D721Med (cell line): Measurements from ENCODE around the gene GIMAP5.

Experiments
- DNase-seq: peaks from one replicate; pipeline ENCODE4 v3.0.0; 2011; ENCODE audit warnings: low spot score; ENCODE audit not compliant: insufficient read length
- FAIRE-seq: peaks from 2 replicates; lab custom pipeline; 2011; peaks lifted over from hg19 to GRCh38; lab: Jason Lieb, UNC
- TF ChIP-seq, protein P1 (sequence below): IDR thresholded peaks from 2 replicates; pipeline ENCODE4 v1.5.1; 2012; ENCODE audit warnings: mild to moderate bottlenecking, control low read depth; ENCODE audit not compliant: insufficient read depth; ENCODE audit errors: missing control alignments

Gene GIMAP5

DNA sequence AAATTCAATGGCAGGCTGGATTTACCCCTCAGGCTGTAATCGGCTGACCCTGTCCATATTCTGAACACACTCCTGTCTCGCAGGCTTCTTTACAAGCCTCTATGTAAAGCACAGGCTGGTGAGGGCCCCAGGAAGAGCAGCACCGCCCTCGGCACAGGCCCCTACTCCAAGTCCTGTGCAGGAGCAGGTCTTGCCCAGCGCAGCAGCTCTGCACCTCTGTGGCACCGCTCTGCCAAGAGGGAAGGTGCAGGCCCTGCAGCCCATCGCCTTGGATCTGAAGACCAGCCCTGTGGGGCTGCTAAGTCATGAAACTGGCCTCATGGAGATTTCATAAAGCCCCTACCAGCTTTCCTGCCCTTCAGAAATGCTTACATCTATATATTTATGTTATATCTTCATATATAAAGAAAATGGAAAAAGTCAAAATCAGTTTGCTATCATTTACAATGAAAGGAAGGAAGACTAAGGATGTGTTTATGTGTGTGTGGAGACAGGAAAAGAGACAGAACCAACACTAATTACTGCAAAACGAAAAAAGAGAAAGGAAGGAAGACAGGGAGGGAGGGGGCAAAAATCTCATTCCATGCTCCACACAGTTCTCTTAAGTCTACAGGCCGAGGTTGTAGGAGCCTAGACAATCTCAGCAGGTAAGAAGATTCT, 53.3 kb downstream of the GIMAP5 start:
- FAIRE-seq (no peak), DNase-seq (no peak)
- TF ChIP-seq, protein P1, sequence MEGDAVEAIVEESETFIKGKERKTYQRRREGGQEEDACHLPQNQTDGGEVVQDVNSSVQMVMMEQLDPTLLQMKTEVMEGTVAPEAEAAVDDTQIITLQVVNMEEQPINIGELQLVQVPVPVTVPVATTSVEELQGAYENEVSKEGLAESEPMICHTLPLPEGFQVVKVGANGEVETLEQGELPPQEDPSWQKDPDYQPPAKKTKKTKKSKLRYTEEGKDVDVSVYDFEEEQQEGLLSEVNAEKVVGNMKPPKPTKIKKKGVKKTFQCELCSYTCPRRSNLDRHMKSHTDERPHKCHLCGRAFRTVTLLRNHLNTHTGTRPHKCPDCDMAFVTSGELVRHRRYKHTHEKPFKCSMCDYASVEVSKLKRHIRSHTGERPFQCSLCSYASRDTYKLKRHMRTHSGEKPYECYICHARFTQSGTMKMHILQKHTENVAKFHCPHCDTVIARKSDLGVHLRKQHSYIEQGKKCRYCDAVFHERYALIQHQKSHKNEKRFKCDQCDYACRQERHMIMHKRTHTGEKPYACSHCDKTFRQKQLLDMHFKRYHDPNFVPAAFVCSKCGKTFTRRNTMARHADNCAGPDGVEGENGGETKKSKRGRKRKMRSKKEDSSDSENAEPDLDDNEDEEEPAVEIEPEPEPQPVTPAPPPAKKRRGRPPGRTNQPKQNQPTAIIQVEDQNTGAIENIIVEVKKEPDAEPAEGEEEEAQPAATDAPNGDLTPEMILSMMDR, result no peak

DNA sequence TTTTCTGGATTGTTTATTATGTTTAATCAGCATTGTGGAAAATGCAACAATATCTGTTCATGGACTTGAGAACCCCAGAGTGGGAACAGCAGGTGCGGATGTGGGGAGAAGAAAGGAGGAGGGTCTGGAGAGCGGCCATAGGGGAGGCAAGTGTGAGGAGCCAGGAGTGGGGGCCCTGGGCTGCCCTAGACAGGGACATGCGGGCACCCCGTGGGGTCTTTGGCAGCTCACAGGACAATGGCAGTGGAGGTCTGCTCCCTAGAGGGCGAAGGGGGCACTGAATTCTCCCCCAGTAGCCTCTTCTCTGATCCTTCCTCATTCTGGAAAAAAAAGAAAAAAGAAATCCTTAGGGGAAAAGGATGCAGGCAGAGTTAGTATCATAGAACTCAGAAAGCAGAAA, 54.1 kb downstream of the GIMAP5 start:
- FAIRE-seq, result no peak
- no peak for DNase-seq
- TF ChIP-seq, protein P1, result no peak

DNA sequence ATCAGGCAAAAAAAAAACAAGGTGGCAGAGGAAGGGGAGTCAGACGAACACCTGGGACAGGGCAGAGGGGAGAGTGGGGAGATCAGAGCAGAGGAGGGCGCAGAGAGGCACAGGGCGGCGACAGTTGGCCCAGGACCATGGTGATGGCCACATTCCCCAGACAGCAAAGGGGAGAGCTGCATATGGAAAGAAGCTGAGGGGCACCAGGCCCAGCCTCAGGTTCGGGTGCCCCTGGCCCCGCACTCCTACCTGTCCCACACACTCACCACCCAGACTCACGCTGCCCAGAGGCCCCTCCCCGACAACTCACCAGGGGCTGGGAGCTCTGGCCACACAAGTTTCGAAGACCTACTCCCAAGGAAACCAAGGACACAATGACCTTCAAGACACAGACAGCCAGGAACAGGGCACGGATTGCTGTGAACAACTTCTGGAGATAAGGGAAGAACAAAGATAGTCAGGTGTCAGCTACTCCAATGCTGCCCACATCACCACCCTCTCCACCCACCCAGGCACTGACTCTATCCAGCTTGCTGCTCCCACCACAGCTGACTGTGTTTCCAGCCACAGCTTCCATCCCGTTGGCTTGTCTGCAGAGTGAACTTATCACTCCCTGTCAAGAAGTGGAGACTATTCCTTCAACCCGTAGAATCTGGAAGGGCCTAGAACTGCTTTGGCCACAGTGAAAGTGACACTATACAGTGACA, 54.7 kb downstream of the GIMAP5 start:
- DNase-seq, result no peak
- FAIRE-seq, result no peak
- TF ChIP-seq, protein P1, result no peak
